Endothelial cell of umbilical vein (primary cell): ENCODE results near the gene FCF1. TPM values are rescaled to one million over a fixed set of nuclear protein-coding genes. Genes with fewer than 3 reads are reported as not detected.
"Not testable (repeated sequence)": the region's sequence is repeated elsewhere in the genome, so short reads cannot be mapped to it uniquely, and the experiment has no call there.

ENCODE experiments used
- BruUV-seq: library from RNA; stranded (reverse); fragments of 400-500 nt; replicated peaks from 2 replicates; lab custom pipeline; 2021; lab: Mats Ljungman, UMichigan
- CTCF ChIA-PET: fragments of 300-600, 350-600 bp; sonication (Branson Sonifier 250); formaldehyde crosslinking; loops from one replicate; lab custom pipeline; 2021; ENCODE audit warnings: antibody characterized with exemption, inconsistent platforms; lab: Charles Lee
- POLR2A ChIA-PET: fragments of 300-600, 350-600 bp; sonication (Branson Sonifier 250); formaldehyde crosslinking; loops from one replicate; lab custom pipeline; 2021; ENCODE audit warnings: antibody characterized with exemption, inconsistent platforms; lab: Charles Lee
- DNase-seq: peaks from one replicate; pipeline ENCODE4 v3.0.0-alpha.2; 2011; ENCODE audit warnings: low read depth, low spot score
- FAIRE-seq: peaks from 2 replicates; lab custom pipeline; 2011; peaks lifted over from hg19 to GRCh38; lab: Jason Lieb, UNC
- H2AFZ ChIP-seq: 2 replicates; pipeline ENCODE4 v1.6.0; 2012; ENCODE audit warnings: low read depth, low read length, control low read depth, inconsistent platforms
- H3K27ac ChIP-seq: 2 replicates; pipeline ENCODE4 v1.5.1; 2011; ENCODE audit warnings: low read depth, mild to moderate bottlenecking, control low read depth, low read length, moderate library complexity; ENCODE audit not compliant: insufficient read depth
- H3K27me3 ChIP-seq, 2 experiments: 2 replicates each; pipeline versions ENCODE4 v1.6.0 to v1.6.1; 2011; ENCODE audit warnings: low read length in 2 of 2, mixed read lengths in 1 of 2; ENCODE audit not compliant: control insufficient read depth in 2 of 2, insufficient read depth in 2 of 2
- H3K36me3 ChIP-seq, 2 experiments: 2 replicates in 1 of 2; 3 replicates in 1 of 2; pipeline ENCODE4 v1.5.1; 2011; ENCODE audit warnings: low read length in 2 of 2, mild to moderate bottlenecking in 1 of 2, moderate library complexity in 1 of 2; ENCODE audit not compliant: control insufficient read depth in 2 of 2, insufficient read depth in 2 of 2; ENCODE audit errors: extremely low read depth in 1 of 2
- H3K4me1 ChIP-seq: 3 replicates; pipeline ENCODE4 v1.5.1; 2011; ENCODE audit warnings: mild to moderate bottlenecking, low read length; ENCODE audit not compliant: control insufficient read depth, insufficient read depth; ENCODE audit errors: extremely low read depth
- H3K4me2 ChIP-seq: 2 replicates; pipeline ENCODE4 v1.6.1; 2011; ENCODE audit warnings: low read length, control low read depth, mixed read lengths; ENCODE audit not compliant: insufficient read depth
- H3K4me3 ChIP-seq, 3 experiments: fragments of 200-600 bp in 1 of 3; sonication (generic), shearing (Covaris generic) in 1 of 3; replicated peaks in 1 of 3; 2 replicates each; pipeline ENCODE4 v1.5.1; 2011 to 2016; ENCODE audit warnings: control low read depth in 3 of 3, low read length in 3 of 3, mild to moderate bottlenecking in 2 of 3, inconsistent platforms in 1 of 3, low read depth in 1 of 3, moderate library complexity in 1 of 3; ENCODE audit not compliant: insufficient read depth in 1 of 3
- H3K79me2 ChIP-seq: 2 replicates; pipeline ENCODE4 v1.6.0; 2012; ENCODE audit warnings: low read length, inconsistent platforms; ENCODE audit not compliant: control insufficient read depth, insufficient read depth
- H3K9ac ChIP-seq: replicated peaks from 2 replicates; pipeline ENCODE3; 2011; ENCODE audit warnings: low read length, control low read depth; ENCODE audit not compliant: insufficient read depth; ENCODE audit errors: extremely low read depth
- H3K9me1 ChIP-seq: replicated peaks from 3 replicates; pipeline ENCODE4 v1.6.0; 2011; ENCODE audit warnings: mild to moderate bottlenecking, low read length; ENCODE audit not compliant: control insufficient read depth, insufficient read depth; ENCODE audit errors: extremely low read depth
- H3K9me3 ChIP-seq: replicated peaks from 2 replicates; pipeline ENCODE4 v1.5.1; 2012; ENCODE audit warnings: low read length, inconsistent platforms; ENCODE audit not compliant: control insufficient read depth, insufficient read depth
- H4K20me1 ChIP-seq: replicated peaks from 2 replicates; pipeline ENCODE3; 2011; ENCODE audit warnings: mild to moderate bottlenecking, low read length; ENCODE audit not compliant: control insufficient read depth, insufficient read depth; ENCODE audit errors: extremely low read depth
- EZH2 ChIP-seq: IDR thresholded peaks from 2 replicates; pipeline ENCODE4 v1.6.1; 2012; ENCODE audit warnings: borderline replicate concordance, low read depth, mild to moderate bottlenecking, moderate library complexity, low read length, inconsistent platforms; ENCODE audit not compliant: severe bottlenecking
- FOS ChIP-seq: IDR thresholded peaks from 2 replicates; pipeline ENCODE4 v1.6.1; 2011; ENCODE audit warnings: mild to moderate bottlenecking, low read length, moderate library complexity, borderline replicate concordance; ENCODE audit not compliant: insufficient read depth
- GATA2 ChIP-seq: IDR thresholded peaks from 2 replicates; pipeline ENCODE4 v1.7.0; 2011; ENCODE audit warnings: low read depth, mild to moderate bottlenecking, moderate library complexity, mixed read lengths, low read length; ENCODE audit not compliant: insufficient read length, insufficient read depth
- JUN ChIP-seq: IDR thresholded peaks from 2 replicates; pipeline ENCODE4 v1.6.1; 2011; ENCODE audit warnings: borderline replicate concordance, low read depth; ENCODE audit not compliant: insufficient read length, insufficient read depth
- MAX ChIP-seq: IDR thresholded peaks from 2 replicates; pipeline ENCODE4 v1.6.1; 2011; ENCODE audit not compliant: insufficient read depth, insufficient read length
- MYC ChIP-seq: IDR thresholded peaks from one replicate; pipeline ENCODE4 v1.6.1; 2011; ENCODE audit warnings: mild to moderate bottlenecking, low read depth, low read length
- POLR2A ChIP-seq: IDR thresholded peaks from 2 replicates; pipeline ENCODE4 v1.6.1; 2012; ENCODE audit warnings: low read depth, mild to moderate bottlenecking, control low read depth, low read length
- POLR2AphosphoS5 ChIP-seq: IDR thresholded peaks from 2 replicates; pipeline ENCODE4 v1.6.1; 2012; ENCODE audit warnings: low read depth, mild to moderate bottlenecking, control low read depth, low read length, moderate library complexity; ENCODE audit not compliant: insufficient read depth
- dilution Hi-C: fragments of 300-500 bp; cut with MboI; formaldehyde crosslinking; loops from one replicate; pipeline ENCODE4 v1.15.0; 2019; ENCODE audit warnings: low sequenced_read_pairs; ENCODE audit not compliant: extremely low pct_ligation_motif_present
- intact Hi-C: fragments of 100-400 bp; cut with micrococcal nuclease; formaldehyde crosslinking; loops from one replicate; pipeline ENCODE4 v1.10.0; 2022
- polyA plus RNA-seq, 4 experiments: library from polyadenylated mRNA; depleted of rRNA in 3 of 4; stranded (reverse) in 3 of 4; unstranded in 1 of 4; fragments of >200 nt; gene quantifications; 2 replicates each; pipeline versions ENCODE4 v1.2.1 to v1.2.3, GENCODE V29; 2011 to 2012; ENCODE audit warnings: missing spikeins in 1 of 4
- total RNA-seq: library from RNA; stranded (reverse); gene quantifications from 2 replicates; pipeline ENCODE4 v1.2.3, GENCODE V29; 2021

The FCF1 gene
- total and polyA plus RNA-seq, 2 donors (not counting 3 experiments of a cell fraction or from before 2014, with no cell fraction given): 26.2 to 58.2 TPM

- H3K27ac ChIP-seq: no peak overlapping the region
- H3K9ac ChIP-seq: no peak overlapping the region
- no TSS peak for BruUV-seq
- FAIRE-seq (no peak), DNase-seq (no peak)
- no peaks in the 10 kb centered on the region for H3K27me3 ChIP-seq
- CTCF ChIA-PET: no interaction called here
- TF ChIP-seq POLR2A: no peak
- TF ChIP-seq MYC: no peak
- TF ChIP-seq JUN: no peak
- TF ChIP-seq GATA2: no peak
- TF ChIP-seq POLR2AphosphoS5: no peak
- no peak for TF ChIP-seq MAX
- no peak overlapping the region for H3K4me3 ChIP-seq
- H3K36me3 ChIP-seq: no peaks in the 10 kb centered on the region
- no peaks in the 10 kb centered on the region for H4K20me1 ChIP-seq
- dilution Hi-C loops (no loop called here), intact Hi-C loops (no loop called here)
- no peaks in the 10 kb centered on the region for H3K9me3 ChIP-seq
- H3K4me1 ChIP-seq: no peaks in the 10 kb centered on the region
- H3K9me1 ChIP-seq: no peaks in the 10 kb centered on the region
- no peaks in the 10 kb centered on the region for H3K79me2 ChIP-seq
- POLR2A ChIA-PET: no interaction called here
- no peak overlapping the region for H2AFZ ChIP-seq
- no peak overlapping the region for H3K4me2 ChIP-seq
Measured at GRCh38 chr14:74754899-74755298, 42.0 kb downstream of the FCF1 start.

GRCh38 chr14:74756326-74756725 is 43.4 kb downstream of the FCF1 start:
- Histone ChIP-seq H3K36me3 (no peaks in the 10 kb centered on the region), H2AFZ (no peak overlapping the region), H3K4me3 (no peak overlapping the region), H3K9me3 (no peaks in the 10 kb centered on the region), H3K9me1 (no peaks in the 10 kb centered on the region), H3K4me2 (no peak overlapping the region), H3K27me3 (no peaks in the 10 kb centered on the region), H3K4me1 (no peaks in the 10 kb centered on the region), H3K27ac (no peak overlapping the region), H4K20me1 (no peaks in the 10 kb centered on the region), H3K9ac (no peak overlapping the region), H3K79me2 (no peaks in the 10 kb centered on the region)
- dilution Hi-C loops: no loop called here
- BruUV-seq: no TSS peak
- CTCF ChIA-PET: interaction anchor here (0.9 kb wide), 1 partner anchor 48 kb away, joined by 4 read pairs; no protein-coding TSS in a partner anchor
- POLR2A ChIA-PET: no interaction called here
- TF ChIP-seq POLR2AphosphoS5 (no peak), JUN (no peak), FOS (no peak), EZH2 (no peak), POLR2A (no peak), GATA2 (no peak), MYC (no peak)
- intact Hi-C loops: no loop called here
- DNase-seq (no peak), FAIRE-seq (no peak)

- H3K36me3 ChIP-seq, dilution Hi-C loops, H2AFZ ChIP-seq, H3K9me1 ChIP-seq, CTCF ChIA-PET, H3K4me3 ChIP-seq, H3K4me2 ChIP-seq, H4K20me1 ChIP-seq, H3K27me3 ChIP-seq, H3K79me2 ChIP-seq, FAIRE-seq, H3K27ac ChIP-seq, DNase-seq, intact Hi-C loops, BruUV-seq, H3K4me1 ChIP-seq, H3K9me3 ChIP-seq, H3K9ac ChIP-seq, POLR2A ChIA-PET: not testable (repeated sequence)
Measured at GRCh38 chr14:74758505-74758904, 45.6 kb downstream of the FCF1 start.
